ENCODE results near the gene NEK6.
A peak's percentile ranks its signal among the peaks of the same experiment; 100 is the strongest.

The NEK6 gene

DNA sequence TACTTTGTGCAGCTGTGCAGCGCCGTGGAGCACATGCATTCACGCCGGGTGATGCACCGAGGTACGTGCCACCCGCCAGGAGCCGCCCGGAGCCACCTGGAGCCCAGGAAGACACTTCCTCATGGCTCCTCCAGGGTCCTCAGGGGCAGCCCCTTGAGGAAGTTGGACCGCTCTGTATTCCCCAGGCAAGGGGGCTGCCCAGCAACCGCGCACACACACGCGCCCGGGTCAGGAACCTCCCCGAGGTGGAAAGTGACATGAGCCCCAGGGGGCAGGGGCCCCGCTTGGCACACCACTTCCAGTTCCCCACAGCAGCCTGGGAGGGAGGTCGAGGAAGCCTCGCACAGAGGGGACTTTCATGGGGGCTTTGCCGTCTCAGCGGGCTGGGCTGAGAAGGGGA lies 68.6 kb downstream of the NEK6 start:
- DNase-seq = no peak

DNA sequence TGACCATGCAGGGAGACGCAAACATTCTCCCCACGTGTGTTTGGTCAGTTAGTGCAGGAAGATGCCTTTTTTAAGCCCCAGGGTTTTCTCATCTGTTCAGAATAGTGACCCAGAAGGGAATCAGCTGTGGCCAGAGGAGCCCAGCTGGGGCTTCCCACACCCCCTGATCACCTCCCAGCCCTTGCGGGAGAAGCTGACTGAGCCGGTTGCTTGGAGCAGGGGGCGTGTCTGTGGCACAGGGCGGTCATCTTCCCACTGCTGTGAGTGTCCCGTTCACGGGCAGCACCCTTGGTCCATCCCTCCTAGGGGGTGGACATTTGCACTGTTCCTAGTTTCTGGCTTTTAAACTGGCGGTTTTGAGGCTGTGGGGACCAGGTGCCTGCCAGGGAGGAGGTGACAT lies 69.7 kb downstream of the NEK6 start:
- no peak for DNase-seq

DNA sequence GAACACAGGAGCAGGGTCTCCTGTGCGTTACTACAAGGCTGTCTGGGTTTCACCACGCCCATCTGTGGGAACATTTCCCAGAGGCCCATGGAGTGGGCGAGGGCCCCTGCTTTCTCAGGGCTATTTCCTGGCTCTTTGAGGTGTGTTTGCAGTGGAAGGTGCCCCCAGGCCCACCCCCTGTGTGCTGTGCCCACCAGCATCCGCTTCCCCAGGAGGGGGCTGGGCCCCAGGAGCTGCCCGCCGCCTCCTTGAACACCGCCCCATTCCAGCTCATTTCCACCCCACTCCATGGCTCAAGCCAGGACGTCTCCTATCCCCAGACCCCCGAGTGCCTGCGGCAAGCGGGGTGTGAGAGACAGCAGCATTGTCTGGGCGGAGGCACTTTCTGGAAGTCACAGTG lies 70.5 kb downstream of the NEK6 start:
- DNase-seq = no peak

DNA sequence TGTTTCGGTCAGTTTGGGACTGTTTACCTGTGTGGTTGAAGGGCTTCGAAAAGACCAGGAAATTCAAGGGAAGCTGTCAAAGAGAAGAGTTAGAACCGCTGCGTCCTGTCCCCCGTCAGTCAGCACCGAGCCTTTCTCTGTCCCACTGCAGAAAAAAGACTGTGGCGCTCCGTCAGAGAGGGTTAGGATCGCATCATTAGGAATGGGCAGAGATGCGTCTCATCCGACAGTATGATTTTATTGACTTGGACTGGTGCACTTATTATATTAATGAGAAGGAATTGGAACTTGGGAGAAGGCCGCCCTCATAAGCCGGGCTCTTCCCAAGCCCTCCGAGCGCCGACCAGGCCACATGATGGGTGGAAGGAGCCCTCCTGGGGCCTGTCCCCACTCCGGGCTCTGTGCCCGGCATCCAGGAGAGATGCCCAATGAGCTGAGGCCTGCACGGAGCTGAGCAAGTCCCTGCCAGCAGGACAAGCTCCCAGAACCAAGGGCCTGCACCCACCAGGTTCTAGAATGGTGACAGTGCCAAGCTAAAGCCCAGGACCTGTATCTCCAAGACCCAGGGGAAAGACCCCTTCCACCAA lies 71.5 kb downstream of the NEK6 start:
- DNase-seq = no peak

GRCh38 chr9:124330011-124330697 lies 72.4 kb downstream of the NEK6 start:
- DNase-seq = peak; percentile 49

GRCh38 chr9:124331580-124331979 lies 73.8 kb downstream of the NEK6 start:
- DNase-seq = no peak

GRCh38 chr9:124332361-124333202 lies 74.8 kb downstream of the NEK6 start:
- peak; percentile 76 for DNase-seq

GRCh38 chr9:124333203-124333579 lies 75.4 kb downstream of the NEK6 start:
- DNase-seq = no peak

GRCh38 chr9:124334568-124335319 lies 77.0 kb downstream of the NEK6 start:
- no peak for DNase-seq

GRCh38 chr9:124335320-124335707 lies 77.6 kb downstream of the NEK6 start:
- DNase-seq = no peak

DNA sequence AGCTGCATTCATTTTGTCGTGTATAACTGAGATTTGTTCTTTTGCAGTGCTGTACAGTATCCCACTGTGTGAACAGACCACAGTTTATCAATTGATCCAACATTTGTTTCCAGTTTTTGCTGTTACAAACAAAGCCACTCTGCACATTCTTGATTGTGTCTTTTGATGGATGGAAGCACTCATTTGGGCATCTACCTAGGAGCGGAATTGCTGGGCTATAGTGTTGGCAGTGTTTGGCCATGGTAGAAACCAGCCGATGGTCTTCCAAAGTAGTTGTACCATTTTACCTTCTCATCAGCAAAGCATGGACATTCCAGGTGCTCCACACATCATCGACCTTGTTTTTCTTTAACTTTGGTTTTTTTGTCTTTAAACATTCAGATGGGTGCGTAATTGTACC lies 79.8 kb downstream of the NEK6 start:
- no peak for DNase-seq

GRCh38 chr9:124339603-124340146 lies 81.9 kb downstream of the NEK6 start:
- DNase-seq = no peak

GRCh38 chr9:124340219-124341069 lies 82.7 kb downstream of the NEK6 start:
- no peak for DNase-seq

GRCh38 chr9:124341455-124342170 lies 83.9 kb downstream of the NEK6 start:
- no peak for DNase-seq

- DNase-seq = no peak
Observed at GRCh38 chr9:124342402-124342775, 84.6 kb downstream of the NEK6 start.

- peak; percentile 88 for DNase-seq
Observed at GRCh38 chr9:124342776-124343485, 85.2 kb downstream of the NEK6 start.

GRCh38 chr9:124343533-124344290 lies 86.0 kb downstream of the NEK6 start:
- DNase-seq = peak; percentile 12

DNA sequence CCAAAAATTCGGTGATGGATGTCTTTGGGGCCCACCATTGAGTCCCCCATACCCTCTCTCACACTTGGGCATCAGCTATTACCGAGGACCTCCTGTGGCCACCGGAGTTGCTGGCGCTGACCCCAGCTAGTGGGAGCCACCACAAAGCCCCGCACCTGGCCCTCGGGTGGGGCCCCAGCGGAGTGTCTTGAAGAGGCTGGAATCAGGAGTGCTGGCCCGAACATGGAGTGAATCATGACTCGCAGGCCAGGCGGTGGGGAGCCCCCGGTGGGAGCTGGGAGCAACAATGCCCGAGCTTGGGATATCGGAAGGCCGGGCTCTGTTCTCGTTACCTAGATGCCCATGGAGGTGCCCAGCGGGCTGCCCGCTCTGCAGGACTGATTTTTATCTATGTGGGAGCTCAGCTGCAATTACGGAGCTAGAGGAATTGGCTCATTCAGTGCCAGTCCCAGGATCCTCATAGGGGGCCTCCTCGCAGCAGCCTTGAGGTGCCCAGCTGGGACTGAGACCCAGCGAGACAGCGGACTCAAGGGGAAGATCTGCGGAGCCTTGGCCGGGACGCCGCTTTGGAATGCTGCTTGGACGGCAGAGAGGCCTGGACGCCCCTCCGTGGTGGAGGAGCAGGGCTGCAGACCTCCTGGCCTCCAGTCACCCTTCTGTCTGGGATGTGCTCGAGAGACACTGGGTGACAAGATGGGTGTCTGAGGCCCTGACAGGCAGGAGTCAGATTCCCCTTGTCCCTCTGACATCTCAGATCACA lies 86.7 kb downstream of the NEK6 start:
- DNase-seq = no peak

GRCh38 chr9:124345063-124345462 lies 87.3 kb downstream of the NEK6 start:
- no peak for DNase-seq
